BLaER1 (cell line): ENCODE data around the gene AHR.

Experiments used
- H3K27ac ChIP-seq: shearing (Covaris generic); formaldehyde crosslinking; 2 replicates; pipeline ENCODE4 v1.8.1; 2022
- H3K27me3 ChIP-seq: shearing (Covaris generic); formaldehyde crosslinking; 2 replicates; pipeline ENCODE4 v1.8.1; 2022
- H3K36me3 ChIP-seq: shearing (Covaris generic); formaldehyde crosslinking; 2 replicates; pipeline ENCODE4 v1.8.1; 2022
- H3K4me1 ChIP-seq: shearing (Covaris generic); formaldehyde crosslinking; 2 replicates; pipeline ENCODE4 v1.8.1; 2022
- H3K4me2 ChIP-seq: shearing (Covaris generic); formaldehyde crosslinking; 2 replicates; pipeline ENCODE4 v1.8.1; 2022
- H3K4me3 ChIP-seq: shearing (Covaris generic); formaldehyde crosslinking; 2 replicates; pipeline ENCODE4 v1.8.1; 2022
- H3K9ac ChIP-seq: shearing (Covaris generic); formaldehyde crosslinking; 2 replicates; pipeline ENCODE4 v1.8.1; 2022
- H3K9me3 ChIP-seq: shearing (Covaris generic); formaldehyde crosslinking; 2 replicates; pipeline ENCODE4 v1.8.1; 2022
- H4K20me1 ChIP-seq: shearing (Covaris generic); formaldehyde crosslinking; 2 replicates; pipeline ENCODE4 v1.8.1; 2022
- Cebpa-rat ChIP-seq: shearing (Covaris generic); IDR thresholded peaks from 2 replicates; pipeline ENCODE4 v1.8.1; 2022

AHR gene

GRCh38 chr7:17298102-17298839 is at the start of gene AHR:
Gene AHR, plus strand, starts transcription at chr7:17298652. Its CDS starts 613 bp downstream, at chr7:17299265.
- no peak within 1 kb of the TSS for H3K27ac ChIP-seq
- no peak within 1 kb of the TSS for H3K9ac ChIP-seq
- H3K4me2 ChIP-seq = peak within 1 kb of the TSS; percentile 88

GRCh38 chr7:17253885-17254284 is 44.6 kb upstream of the AHR start:
- H3K9me3 ChIP-seq = no peaks in the 10 kb centered on the region
- H3K4me3 ChIP-seq = no peak overlapping the region
- H3K9ac ChIP-seq = no peak overlapping the region
- no peaks in the 10 kb centered on the region for H3K27me3 ChIP-seq
- H3K4me1 ChIP-seq = no peaks in the 10 kb centered on the region
- no peak overlapping the region for H3K4me2 ChIP-seq
- H4K20me1 ChIP-seq = no peaks in the 10 kb centered on the region
- H3K36me3 ChIP-seq = no peaks in the 10 kb centered on the region
- TF ChIP-seq Cebpa-rat = no peak
- H3K27ac ChIP-seq = no peak overlapping the region

More at GRCh38 chr7:17298102-17298839, at the start of gene AHR:
- H3K36me3 ChIP-seq = no peaks in the 10 kb centered on the region
- peaks cover 44% of the 10 kb centered on the region for H3K27me3 ChIP-seq
- peaks cover 15% of the 10 kb centered on the region for H4K20me1 ChIP-seq
- peaks cover 16% of the 10 kb centered on the region for H3K4me1 ChIP-seq
- H3K9me3 ChIP-seq = peaks cover 14% of the 10 kb centered on the region
- peak within 1 kb of the TSS; percentile 66 for H3K4me3 ChIP-seq
- no peak for TF ChIP-seq Cebpa-rat

- Histone ChIP-seq H3K9me3 (no peaks in the 10 kb centered on the region), H3K4me2 (no peak overlapping the region)
These were observed 42.5 kb upstream of the AHR start for GRCh38 chr7:17255926-17256325.

GRCh38 chr7:17256375-17256774 is 42.1 kb upstream of the AHR start:
- Histone ChIP-seq H4K20me1 (no peaks in the 10 kb centered on the region), H3K36me3 (no peaks in the 10 kb centered on the region), H3K9me3 (no peaks in the 10 kb centered on the region), H3K27ac (no peak overlapping the region), H3K9ac (no peak overlapping the region), H3K4me2 (no peak overlapping the region), H3K27me3 (no peaks in the 10 kb centered on the region), H3K4me3 (no peak overlapping the region), H3K4me1 (no peaks in the 10 kb centered on the region)
- TF ChIP-seq Cebpa-rat = no peak

More at GRCh38 chr7:17255926-17256325, 42.5 kb upstream of the AHR start:
- H3K9ac ChIP-seq = no peak overlapping the region
- no peaks in the 10 kb centered on the region for H4K20me1 ChIP-seq
- no peaks in the 10 kb centered on the region for H3K36me3 ChIP-seq
- no peak overlapping the region for H3K27ac ChIP-seq
- no peak for TF ChIP-seq Cebpa-rat
- H3K27me3 ChIP-seq = no peaks in the 10 kb centered on the region
- no peaks in the 10 kb centered on the region for H3K4me1 ChIP-seq
- H3K4me3 ChIP-seq = no peak overlapping the region

- Histone ChIP-seq H3K9ac (no peak overlapping the region), H3K4me1 (no peaks in the 10 kb centered on the region), H3K36me3 (no peaks in the 10 kb centered on the region), H3K27ac (no peak overlapping the region), H3K9me3 (peaks cover 28% of the 10 kb centered on the region), H4K20me1 (no peaks in the 10 kb centered on the region), H3K4me2 (no peak overlapping the region), H3K4me3 (no peak overlapping the region), H3K27me3 (no peaks in the 10 kb centered on the region)
- no peak for TF ChIP-seq Cebpa-rat
These were observed 31.9 kb upstream of the AHR start for GRCh38 chr7:17266565-17266964.

GRCh38 chr7:17269341-17270221 is 28.9 kb upstream of the AHR start:
- H3K9me3 ChIP-seq = peaks cover 28% of the 10 kb centered on the region
- no peaks in the 10 kb centered on the region for H3K36me3 ChIP-seq
- H3K4me2 ChIP-seq = no peak overlapping the region
- H3K9ac ChIP-seq = no peak overlapping the region
- no peaks in the 10 kb centered on the region for H3K4me1 ChIP-seq
- no peak overlapping the region for H3K4me3 ChIP-seq
- no peak for TF ChIP-seq Cebpa-rat
- H3K27ac ChIP-seq = no peak overlapping the region
- no peaks in the 10 kb centered on the region for H4K20me1 ChIP-seq
- no peaks in the 10 kb centered on the region for H3K27me3 ChIP-seq

GRCh38 chr7:17274551-17275245 is 23.8 kb upstream of the AHR start:
- Histone ChIP-seq H3K36me3 (no peaks in the 10 kb centered on the region), H3K4me3 (no peak overlapping the region), H3K9ac (no peak overlapping the region), H3K27me3 (no peaks in the 10 kb centered on the region), H4K20me1 (no peaks in the 10 kb centered on the region), H3K4me1 (no peaks in the 10 kb centered on the region), H3K4me2 (peak overlapping the region; percentile 3; the same call in 1 of the 2 replicates), H3K27ac (no peak overlapping the region), H3K9me3 (peaks cover 19% of the 10 kb centered on the region)
- no peak for TF ChIP-seq Cebpa-rat

GRCh38 chr7:17275749-17276671 is 22.4 kb upstream of the AHR start:
- H3K27me3 ChIP-seq = no peaks in the 10 kb centered on the region
- TF ChIP-seq Cebpa-rat = no peak
- no peak overlapping the region for H3K4me2 ChIP-seq
- H3K9ac ChIP-seq = no peak overlapping the region
- H3K36me3 ChIP-seq = no peaks in the 10 kb centered on the region
- H3K27ac ChIP-seq = no peak overlapping the region
- H3K4me3 ChIP-seq = no peak overlapping the region
- no peaks in the 10 kb centered on the region for H4K20me1 ChIP-seq
- H3K9me3 ChIP-seq = peaks cover 6% of the 10 kb centered on the region
- no peaks in the 10 kb centered on the region for H3K4me1 ChIP-seq

- H3K27ac ChIP-seq = no peak overlapping the region
- no peak overlapping the region for H3K4me2 ChIP-seq
These were observed 19.4 kb upstream of the AHR start for GRCh38 chr7:17279061-17279460.

More at GRCh38 chr7:17279061-17279460, 19.4 kb upstream of the AHR start:
- Histone ChIP-seq H3K9me3 (no peaks in the 10 kb centered on the region), H3K4me1 (no peaks in the 10 kb centered on the region), H3K27me3 (no peaks in the 10 kb centered on the region), H3K4me3 (no peak overlapping the region), H4K20me1 (no peaks in the 10 kb centered on the region), H3K9ac (no peak overlapping the region), H3K36me3 (no peaks in the 10 kb centered on the region)
- no peak for TF ChIP-seq Cebpa-rat
